ENCODE measurements around the gene NFATC3. TPM values are rescaled to one million over a fixed set of nuclear protein-coding genes. Genes with fewer than 3 reads are reported as not detected.

NFATC3 gene
- polyA plus RNA-seq, 3 donors: 14.3 to 21.8 (median 15.8) TPM

GRCh38 chr16:68230956-68231355 is 145.8 kb downstream of the NFATC3 start:
- H3K36me3 Mint-ChIP-seq: peaks cover 25 to 48% of the 10 kb centered on the region in 2 donors
- 97% methylated on average over 5 of the region's 12 CpGs for WGBS (ENCODE audit: insufficient coverage)
- no peak overlapping the region for H3K4me3 Mint-ChIP-seq
- no peak for DNase-seq
- H3K27me3 Mint-ChIP-seq (ENCODE audit: low read depth in 3 of 3): peaks cover 16 to 20% (median 16%) of the 10 kb centered on the region in 3 donors
- H3K79me2 ChIP-seq (ENCODE audit: insufficient read depth, low read length): no peaks in the 10 kb centered on the region
- H3K9me3 Mint-ChIP-seq: peaks cover 0 to 9% (median 0%) of the 10 kb centered on the region in 7 donors
- H3K4me2 ChIP-seq (replicated peaks; ENCODE audit: extremely low read depth, low read length, poor library complexity, severe bottlenecking): no peak overlapping the region
- no peak overlapping the region for H2AFZ ChIP-seq (ENCODE audit: insufficient read depth, low read depth, low read length, poor library complexity, severe bottlenecking)
- no peak overlapping the region for H3K27ac ChIP-seq (ENCODE audit: low read depth in 1 of 2, low read length in 2 of 2)
- peak overlapping the region in 1 of 7 donors; percentile 42 for H3K27ac Mint-ChIP-seq
- H3K9me3 ChIP-seq (replicated peaks in 1 of 2; ENCODE audit: control insufficient read depth in 1 of 2, insufficient read depth in 1 of 2, low read length in 2 of 2): no peaks in the 10 kb centered on the region
- intact Hi-C loops (cut with micrococcal nuclease): loop anchor here in 1 of 2 donors (10.0 kb wide), 1 partner anchor 346 kb away; the partner anchor contains the start of gene NRN1L
- peaks cover 30% of the 10 kb centered on the region for H4K20me1 ChIP-seq (ENCODE audit: insufficient read depth, low read length)
- no peak overlapping the region for H3K9ac ChIP-seq (ENCODE audit: insufficient read depth, low read length, poor library complexity, severe bottlenecking)
- peaks cover 3 to 20% of the 10 kb centered on the region in 2 donors for H3K27me3 ChIP-seq (ENCODE audit: control insufficient read depth in 2 of 2, insufficient read depth in 2 of 2, low read length in 2 of 2)
- peaks cover 0 to 16% of the 10 kb centered on the region in 2 donors for H3K4me1 ChIP-seq (ENCODE audit: control insufficient read depth in 1 of 2, insufficient read depth in 2 of 2, low read length in 2 of 2)
- TF ChIP-seq CTCF (IDR thresholded peaks at IDR 0.05): no peak
- H3K4me3 ChIP-seq (replicated peaks in 1 of 3; ENCODE audit: low read depth in 2 of 3, low read length in 3 of 3): no peak overlapping the region
- peaks cover 11% of the 10 kb centered on the region for H3K4me1 Mint-ChIP-seq
- peaks cover 39 to 52% of the 10 kb centered on the region in 2 donors for H3K36me3 ChIP-seq (replicated peaks in 1 of 2; ENCODE audit: control insufficient read depth in 1 of 2, insufficient read depth in 2 of 2, low read length in 2 of 2)

- Mint-ChIP-seq H3K9me3 (peaks cover 0 to 11% (median 4%) of the 10 kb centered on the region in 7 donors), H3K36me3 (peaks cover 23 to 44% of the 10 kb centered on the region in 2 donors), H3K4me1 (peaks cover 15% of the 10 kb centered on the region), H3K27ac (no peak overlapping the region), H3K27me3 (ENCODE audit: low read depth in 3 of 3) (peaks cover 20 to 26% (median 20%) of the 10 kb centered on the region in 3 donors), H3K4me3 (no peak overlapping the region)
- no peak overlapping the region for H2AFZ ChIP-seq (ENCODE audit: insufficient read depth, low read depth, low read length, poor library complexity, severe bottlenecking)
- WGBS (ENCODE audit: insufficient coverage): 96% methylated on average over 21 of the region's 26 CpGs
- no peak for TF ChIP-seq CTCF (IDR thresholded peaks at IDR 0.05)
- H3K4me2 ChIP-seq (replicated peaks; ENCODE audit: extremely low read depth, low read length, poor library complexity, severe bottlenecking): no peak overlapping the region
- no peak overlapping the region for H3K9ac ChIP-seq (ENCODE audit: insufficient read depth, low read length, poor library complexity, severe bottlenecking)
- no peaks in the 10 kb centered on the region for H3K79me2 ChIP-seq (ENCODE audit: insufficient read depth, low read length)
- H3K36me3 ChIP-seq (replicated peaks in 1 of 2; ENCODE audit: control insufficient read depth in 1 of 2, insufficient read depth in 2 of 2, low read length in 2 of 2): peaks cover 34 to 46% of the 10 kb centered on the region in 2 donors
- H4K20me1 ChIP-seq (ENCODE audit: insufficient read depth, low read length): peaks cover 30% of the 10 kb centered on the region
- no peak overlapping the region for H3K4me3 ChIP-seq (replicated peaks in 1 of 3; ENCODE audit: low read depth in 2 of 3, low read length in 3 of 3)
- intact Hi-C loops (cut with micrococcal nuclease): loop anchor here in 1 of 2 donors (10.0 kb wide), 1 partner anchor 347 kb away; the partner anchor contains the start of gene NRN1L
- peaks cover 8 to 26% of the 10 kb centered on the region in 2 donors for H3K27me3 ChIP-seq (ENCODE audit: control insufficient read depth in 2 of 2, insufficient read depth in 2 of 2, low read length in 2 of 2)
- DNase-seq: no peak
- H3K4me1 ChIP-seq (ENCODE audit: control insufficient read depth in 1 of 2, insufficient read depth in 2 of 2, low read length in 2 of 2): peaks cover 5 to 22% of the 10 kb centered on the region in 2 donors
- H3K27ac ChIP-seq (ENCODE audit: low read depth in 1 of 2, low read length in 2 of 2): no peak overlapping the region
- H3K9me3 ChIP-seq (replicated peaks in 1 of 2; ENCODE audit: control insufficient read depth in 1 of 2, insufficient read depth in 1 of 2, low read length in 2 of 2): no peaks in the 10 kb centered on the region
Measured at GRCh38 chr16:68231384-68232136, 146.4 kb downstream of the NFATC3 start.

Measured in CD14-positive monocyte (primary cell).